GM13977 (cell line): ENCODE data around the gene COL2A1.

Experiments
- DNase-seq: peaks from one replicate; pipeline ENCODE4 v3.0.0; 2012; ENCODE audit warnings: low spot score
- in situ Hi-C: fragments of 300-500 bp; cut with MboI; formaldehyde crosslinking; loops from one replicate; pipeline ENCODE4 v1.12.0; 2022; ENCODE audit warnings: low sequenced_read_pairs, low pct_unique_long_range_greater_than_20kb, mixed read lengths, inconsistent platforms; ENCODE audit not compliant: unreplicated experiment
- TF ChIP-seq, protein P1 (sequence below): IDR thresholded peaks from 2 replicates; pipeline ENCODE4 v1.5.1; 2012; ENCODE audit warnings: mild to moderate bottlenecking, control low read depth; ENCODE audit not compliant: insufficient read depth; ENCODE audit errors: extremely low read depth, missing control alignments

COL2A1 gene

DNA sequence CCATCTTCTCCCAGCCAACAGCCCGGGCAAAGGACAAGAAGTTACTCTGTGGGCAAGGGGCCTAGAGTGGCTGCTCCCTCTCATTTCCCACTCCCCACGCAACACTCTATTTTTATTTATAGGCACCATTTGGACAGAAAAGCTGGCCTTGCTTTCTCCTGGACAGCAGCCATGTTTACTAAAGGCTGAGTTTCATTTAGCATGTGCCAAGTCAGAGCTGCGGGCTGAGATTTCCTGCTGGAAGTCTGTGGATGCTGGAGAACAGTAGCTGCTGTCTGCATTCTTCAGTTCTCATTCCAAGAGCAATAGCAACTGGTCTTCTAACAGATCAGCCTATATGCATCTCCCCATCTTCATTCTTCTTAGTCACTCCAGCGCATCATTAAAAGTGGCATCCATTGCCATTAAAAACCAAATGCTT is 8.3 kb downstream of the COL2A1 start:
- in situ Hi-C loops: no loop called here
- TF ChIP-seq, protein P1, sequence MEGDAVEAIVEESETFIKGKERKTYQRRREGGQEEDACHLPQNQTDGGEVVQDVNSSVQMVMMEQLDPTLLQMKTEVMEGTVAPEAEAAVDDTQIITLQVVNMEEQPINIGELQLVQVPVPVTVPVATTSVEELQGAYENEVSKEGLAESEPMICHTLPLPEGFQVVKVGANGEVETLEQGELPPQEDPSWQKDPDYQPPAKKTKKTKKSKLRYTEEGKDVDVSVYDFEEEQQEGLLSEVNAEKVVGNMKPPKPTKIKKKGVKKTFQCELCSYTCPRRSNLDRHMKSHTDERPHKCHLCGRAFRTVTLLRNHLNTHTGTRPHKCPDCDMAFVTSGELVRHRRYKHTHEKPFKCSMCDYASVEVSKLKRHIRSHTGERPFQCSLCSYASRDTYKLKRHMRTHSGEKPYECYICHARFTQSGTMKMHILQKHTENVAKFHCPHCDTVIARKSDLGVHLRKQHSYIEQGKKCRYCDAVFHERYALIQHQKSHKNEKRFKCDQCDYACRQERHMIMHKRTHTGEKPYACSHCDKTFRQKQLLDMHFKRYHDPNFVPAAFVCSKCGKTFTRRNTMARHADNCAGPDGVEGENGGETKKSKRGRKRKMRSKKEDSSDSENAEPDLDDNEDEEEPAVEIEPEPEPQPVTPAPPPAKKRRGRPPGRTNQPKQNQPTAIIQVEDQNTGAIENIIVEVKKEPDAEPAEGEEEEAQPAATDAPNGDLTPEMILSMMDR: no peak
- no peak for DNase-seq

DNA sequence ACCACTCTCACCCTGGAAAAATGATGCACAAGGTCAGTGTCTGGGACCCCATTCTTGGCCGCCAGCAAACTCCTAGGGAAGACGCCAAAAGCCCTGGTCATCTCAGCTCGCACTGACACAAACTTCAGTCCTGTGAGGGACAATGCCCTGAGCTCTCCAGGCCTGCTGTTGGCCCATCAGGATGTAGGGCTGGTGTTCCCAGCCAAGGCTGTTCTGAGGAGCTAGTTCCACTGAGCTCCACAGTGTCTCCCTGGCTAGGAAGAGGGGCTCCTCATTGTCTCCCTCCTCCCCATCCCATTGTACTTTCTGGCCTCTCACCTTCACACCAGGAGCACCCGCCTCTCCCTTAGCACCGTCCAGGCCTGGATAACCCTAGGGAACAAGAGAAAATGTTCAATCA is 10.8 kb downstream of the COL2A1 start:
- TF ChIP-seq, protein P1: no peak

DNA sequence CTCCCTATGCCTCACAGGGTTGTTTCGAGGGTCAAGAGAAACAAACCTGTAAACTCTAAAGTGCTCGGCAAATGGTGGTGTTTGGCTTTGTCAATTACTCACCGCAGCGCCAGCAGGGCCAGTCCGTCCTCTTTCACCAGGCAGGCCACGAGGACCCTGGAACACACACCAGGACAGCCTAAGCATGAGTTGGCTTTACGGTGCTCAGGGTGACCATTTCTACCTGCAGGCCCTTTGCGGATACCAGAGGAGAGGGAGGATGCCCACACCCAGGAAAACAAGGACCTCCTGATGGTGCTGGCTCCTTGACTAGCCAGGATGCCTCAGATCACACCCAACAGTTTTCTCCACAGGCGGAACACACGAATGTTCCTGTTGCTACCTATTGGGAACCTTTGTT is 11.5 kb downstream of the COL2A1 start:
- in situ Hi-C loops: no loop called here
- TF ChIP-seq, protein P1: no peak

More for the DNA sequence above, 10.8 kb downstream of the COL2A1 start:
- DNase-seq: no peak
- in situ Hi-C loops: no loop called here

DNA sequence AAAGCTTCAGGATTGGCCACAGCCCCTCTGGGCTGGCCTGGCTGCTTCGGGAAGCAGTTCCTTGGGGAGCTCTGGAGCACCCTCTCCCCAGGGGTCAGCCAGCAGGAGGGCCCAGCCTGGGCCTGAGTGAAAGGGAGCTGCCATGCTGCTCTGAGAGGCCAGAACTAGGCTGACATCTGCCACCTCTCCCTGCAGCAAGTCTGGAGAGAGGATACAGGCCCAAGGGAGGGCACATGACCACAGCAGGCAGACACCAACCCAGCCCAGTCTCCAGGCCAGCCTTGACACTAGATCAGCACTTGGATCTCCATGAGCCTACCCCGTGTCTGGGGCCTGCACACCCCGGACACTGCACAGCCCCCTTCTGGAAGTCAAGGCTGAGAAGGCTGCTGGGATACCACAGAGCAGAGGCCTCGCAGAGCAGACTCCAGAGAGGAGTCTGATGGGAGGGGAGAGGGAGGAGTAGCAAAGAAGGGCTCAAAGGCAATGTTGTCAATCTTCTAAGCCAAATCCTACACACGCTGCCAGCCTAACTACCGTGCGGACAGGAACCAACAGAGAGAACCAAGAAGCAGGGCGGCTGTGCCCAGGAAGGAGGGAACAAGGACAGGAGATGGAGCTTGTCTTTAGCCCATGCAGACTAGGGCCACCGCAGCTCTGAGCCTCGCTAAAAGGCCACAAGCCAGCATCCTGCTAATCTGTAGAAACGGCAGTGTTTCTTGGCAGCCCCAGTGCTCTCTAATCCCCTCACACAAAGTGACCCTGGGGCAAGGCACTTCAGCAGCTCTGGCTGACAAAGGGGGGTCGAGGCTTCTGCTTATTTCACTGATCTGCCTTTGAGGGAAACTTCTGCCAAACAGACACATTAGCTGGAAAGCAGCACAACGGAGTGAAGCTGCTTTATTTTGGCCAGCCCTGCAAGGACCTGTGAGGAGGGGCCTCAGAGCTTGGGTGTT is 12.9 kb downstream of the COL2A1 start:
- in situ Hi-C loops: no loop called here
- no peak for DNase-seq
- TF ChIP-seq, protein P1: no peak

More for the DNA sequence above, 11.5 kb downstream of the COL2A1 start:
- no peak for DNase-seq

DNA sequence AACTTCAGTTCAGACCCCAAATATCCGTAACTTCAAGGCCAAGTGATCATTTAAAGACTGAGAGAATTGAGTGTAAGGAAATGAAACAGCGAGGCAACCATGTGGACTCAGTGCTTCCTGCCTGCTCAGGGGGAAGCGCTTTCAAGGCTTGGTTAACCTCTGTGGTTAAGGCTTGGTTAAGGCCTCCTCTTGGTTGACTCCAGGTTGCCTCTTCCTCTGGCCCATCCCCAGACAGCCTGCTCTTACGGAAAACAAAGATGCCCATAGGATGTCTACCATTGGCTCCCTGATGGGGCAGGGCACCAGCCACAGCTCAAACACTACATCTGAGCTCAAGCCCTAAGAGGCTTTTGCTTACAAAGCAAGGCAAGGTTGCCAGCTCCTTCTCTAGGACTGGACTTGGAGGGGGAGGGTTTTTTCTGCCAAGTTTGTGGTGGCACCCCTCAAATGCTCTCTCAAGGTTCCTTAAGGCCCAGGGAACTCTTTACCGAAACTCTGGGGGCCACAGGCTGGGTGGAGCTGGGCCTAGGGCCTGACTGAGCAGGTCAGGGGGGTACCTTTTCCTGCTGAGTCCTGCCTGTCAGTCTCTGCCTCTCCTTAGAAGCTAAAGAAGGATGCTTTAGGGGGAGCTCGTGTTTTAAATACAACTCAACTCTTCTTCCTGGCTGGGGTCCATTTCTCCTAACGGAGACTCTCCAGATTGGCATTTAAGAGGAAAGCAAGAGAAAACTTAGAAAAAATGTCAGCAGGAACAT is 13.7 kb downstream of the COL2A1 start:
- in situ Hi-C loops: no loop called here
- peak; percentile 65 for DNase-seq
- TF ChIP-seq, protein P1: no peak

DNA sequence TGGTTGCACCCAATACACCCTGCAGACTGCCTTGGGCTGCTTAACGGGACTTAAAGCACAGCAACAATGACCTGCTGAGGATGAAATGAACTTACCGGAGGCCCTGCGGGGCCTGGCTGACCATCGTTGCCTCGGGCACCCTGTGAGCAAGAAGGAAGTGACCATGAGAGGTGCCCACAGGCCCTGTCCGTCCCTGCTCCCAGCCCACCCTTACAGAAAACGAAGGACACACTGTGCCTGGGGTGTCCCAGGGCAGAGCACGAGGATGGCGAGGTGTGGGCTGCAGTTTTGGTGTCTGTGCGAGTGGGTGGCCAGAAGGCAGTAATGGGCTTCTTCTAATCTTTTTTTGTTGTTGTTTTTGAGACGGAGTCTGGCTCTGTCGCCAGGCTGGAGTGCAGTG is 14.6 kb downstream of the COL2A1 start:
- TF ChIP-seq, protein P1: no peak
- in situ Hi-C loops: no loop called here

More for the DNA sequence above, 14.6 kb downstream of the COL2A1 start:
- DNase-seq: no peak
